Esophagus muscularis mucosa (tissue), 4 donors: Measurements from ENCODE around the gene XG. TPM values are rescaled to one million over a fixed set of nuclear protein-coding genes. Genes with fewer than 3 reads are reported as not detected.
"Not testable (repeated sequence)": the region's sequence is repeated elsewhere in the genome, so short reads cannot be mapped to it uniquely, and the experiment has no call there.

Experiments used
- DNase-seq: peaks from one replicate; pipeline ENCODE4 v3.0.0-alpha.2; 2017; ENCODE audit errors: extremely low spot score
- H3K27ac ChIP-seq, 4 donors: fragments of 200-600 bp; sonication (generic); replicated peaks in 1 of 4; 1 replicate in 3 of 4; 2 replicates in 1 of 4; pipeline ENCODE4 v1.5.1; 2016 to 2019; ENCODE audit warnings: mild to moderate bottlenecking in 1 of 4
- H3K27me3 ChIP-seq, 4 donors: fragments of 200-600 bp; sonication (generic); one replicate each; pipeline versions ENCODE4 v1.5.1 to v1.6.0; 2016 to 2019
- H3K36me3 ChIP-seq, 4 donors: fragments of 200-600 bp; sonication (generic); one replicate each; pipeline ENCODE4 v1.5.1; 2016 to 2019
- H3K4me1 ChIP-seq, 4 donors: fragments of 200-600 bp; sonication (generic); one replicate each; pipeline ENCODE4 v1.5.1; 2016 to 2019
- H3K4me3 ChIP-seq, 4 donors: fragments of 200-600 bp; sonication (generic); 1 replicate in 2 of 4; 2 replicates in 2 of 4; pipeline ENCODE4 v1.5.1; 2016 to 2019; ENCODE audit warnings: mild to moderate bottlenecking in 4 of 4, moderate library complexity in 1 of 4
- H3K9me3 ChIP-seq, 4 donors: fragments of 200-600 bp; sonication (generic); 1 replicate in 3 of 4; 2 replicates in 1 of 4; pipeline ENCODE4 v1.5.1; 2016 to 2019
- EP300 ChIP-seq: sonication (generic); formaldehyde crosslinking; IDR thresholded peaks from one replicate; pipeline ENCODE4 v1.6.1; 2017; ENCODE audit warnings: antibody characterized with exemption
- POLR2A ChIP-seq: fragments of 450-650 bp; IDR thresholded peaks from one replicate; pipeline ENCODE4 v1.6.1; 2017; ENCODE audit warnings: antibody characterized with exemption, moderate library complexity, mild to moderate bottlenecking, low read depth
- POLR2AphosphoS5 ChIP-seq, 2 donors: sonication (generic); formaldehyde crosslinking; IDR thresholded peaks; one replicate each; pipeline ENCODE4 v1.6.1; 2017; ENCODE audit warnings: antibody characterized with exemption in 2 of 2
- WGBS: methylation state at CpG from one replicate; pipeline ENCODE4 v1.1.5; 2018; 5-methylcytosine and 5-hydroxymethylcytosine counted together
- intact Hi-C: fragments of 100-400 bp; cut with DNase I; formaldehyde crosslinking; loops from one replicate; pipeline ENCODE4 v1.15.1; 2023
- total RNA-seq, 4 donors: library from RNA; depleted of rRNA; stranded (reverse); fragments of >200 nt; gene quantifications; one replicate each; pipeline versions ENCODE4 v1.1.0 to v1.2.1, GENCODE V29; 2016
- TF ChIP-seq, protein P1 (sequence below), 3 experiments: fragments of 200-600 bp in 2 of 3; fragments of 450-650 bp in 1 of 3; sonication (generic) in 2 of 3; IDR thresholded peaks; one replicate each; pipeline ENCODE4 v1.5.1; 2017 to 2019; ENCODE audit warnings: antibody characterized with exemption in 3 of 3, mild to moderate bottlenecking in 2 of 3, moderate library complexity in 1 of 3

XG gene
- total RNA-seq, 4 donors from 2014 or later = 0.39 to 0.83 (median 0.40) TPM; not detected in 1

GRCh38 chrX:2785538-2785937 lies 33.7 kb downstream of the XG start:
- Histone ChIP-seq H3K9me3 (no peaks in the 10 kb centered on the region), H3K36me3 (no peaks in the 10 kb centered on the region), H3K27me3 (peaks cover 0 to under 1% (median 0%) of the 10 kb centered on the region in 4 donors), H3K4me1 (no peaks in the 10 kb centered on the region), H3K27ac (no peak overlapping the region), H3K4me3 (no peak overlapping the region)
- intact Hi-C loops = no loop called here
- WGBS = 69% methylated on average over 4 of the region's 4 CpGs
- TF ChIP-seq EP300 = no peak
- TF ChIP-seq POLR2A = no peak
- TF ChIP-seq POLR2AphosphoS5 (IDR thresholded peaks at IDR 0.05) = no peak
- TF ChIP-seq, protein P1, sequence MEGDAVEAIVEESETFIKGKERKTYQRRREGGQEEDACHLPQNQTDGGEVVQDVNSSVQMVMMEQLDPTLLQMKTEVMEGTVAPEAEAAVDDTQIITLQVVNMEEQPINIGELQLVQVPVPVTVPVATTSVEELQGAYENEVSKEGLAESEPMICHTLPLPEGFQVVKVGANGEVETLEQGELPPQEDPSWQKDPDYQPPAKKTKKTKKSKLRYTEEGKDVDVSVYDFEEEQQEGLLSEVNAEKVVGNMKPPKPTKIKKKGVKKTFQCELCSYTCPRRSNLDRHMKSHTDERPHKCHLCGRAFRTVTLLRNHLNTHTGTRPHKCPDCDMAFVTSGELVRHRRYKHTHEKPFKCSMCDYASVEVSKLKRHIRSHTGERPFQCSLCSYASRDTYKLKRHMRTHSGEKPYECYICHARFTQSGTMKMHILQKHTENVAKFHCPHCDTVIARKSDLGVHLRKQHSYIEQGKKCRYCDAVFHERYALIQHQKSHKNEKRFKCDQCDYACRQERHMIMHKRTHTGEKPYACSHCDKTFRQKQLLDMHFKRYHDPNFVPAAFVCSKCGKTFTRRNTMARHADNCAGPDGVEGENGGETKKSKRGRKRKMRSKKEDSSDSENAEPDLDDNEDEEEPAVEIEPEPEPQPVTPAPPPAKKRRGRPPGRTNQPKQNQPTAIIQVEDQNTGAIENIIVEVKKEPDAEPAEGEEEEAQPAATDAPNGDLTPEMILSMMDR (IDR thresholded peaks at IDR 0.05) = no peak
- DNase-seq = no peak

DNA sequence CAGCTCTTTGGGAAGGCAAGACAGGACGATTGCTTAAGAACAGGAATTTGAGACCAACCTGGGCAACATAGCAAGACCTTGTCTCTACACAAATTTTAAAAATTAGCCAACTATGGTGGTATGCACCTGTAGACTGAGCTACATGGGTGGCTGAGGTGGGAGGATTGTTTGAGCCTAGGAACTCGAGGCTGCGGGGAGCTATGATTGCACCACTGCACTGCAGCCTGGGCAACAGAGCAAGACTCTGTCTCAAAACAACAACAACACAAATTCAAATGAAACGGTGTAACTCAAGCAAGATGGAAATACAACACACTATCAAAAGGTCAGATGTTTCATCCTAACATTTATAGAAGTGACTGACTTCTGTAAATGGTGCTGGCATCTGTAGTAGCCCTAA lies 37.1 kb downstream of the XG start:
- Histone ChIP-seq H3K4me3 (no peak overlapping the region), H3K9me3 (no peaks in the 10 kb centered on the region), H3K27me3 (no peaks in the 10 kb centered on the region), H3K27ac (no peak overlapping the region), H3K4me1 (no peaks in the 10 kb centered on the region), H3K36me3 (no peaks in the 10 kb centered on the region)
- no peak for DNase-seq
- 72% methylated on average over 4 of the region's 4 CpGs for WGBS
- intact Hi-C loops = no loop called here
- no peak for TF ChIP-seq EP300
- no peak for TF ChIP-seq POLR2A
- TF ChIP-seq, protein P1 (IDR thresholded peaks at IDR 0.05) = no peak
- TF ChIP-seq POLR2AphosphoS5 (IDR thresholded peaks at IDR 0.05) = no peak

DNA sequence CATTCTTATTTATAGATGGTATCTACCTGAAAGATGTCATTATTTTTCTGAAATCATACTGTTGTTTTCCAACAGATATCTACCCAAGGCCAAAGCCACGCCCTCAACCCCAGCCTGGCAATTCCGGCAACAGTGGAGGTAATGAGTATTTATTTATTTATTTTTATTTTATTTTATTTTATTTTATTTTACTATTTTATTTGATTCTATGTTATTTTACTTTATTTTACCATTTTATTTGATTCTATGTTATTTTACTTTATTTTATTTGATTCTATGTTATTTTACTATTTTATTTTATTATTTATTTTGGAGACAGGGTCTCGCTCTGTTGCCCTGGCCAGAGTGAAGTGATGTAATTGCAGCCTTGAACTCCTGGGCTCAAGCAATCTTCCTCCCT lies 37.7 kb downstream of the XG start:
- WGBS = 94% methylated on average over 3 of the region's 3 CpGs
- no peak overlapping the region for H3K4me3 ChIP-seq
- no peaks in the 10 kb centered on the region for H3K4me1 ChIP-seq
- no peaks in the 10 kb centered on the region for H3K9me3 ChIP-seq
- no peak for DNase-seq
- H3K36me3 ChIP-seq = no peaks in the 10 kb centered on the region
- H3K27me3 ChIP-seq = no peaks in the 10 kb centered on the region
- intact Hi-C loops = no loop called here
- no peak for TF ChIP-seq POLR2AphosphoS5 (IDR thresholded peaks at IDR 0.05)
- TF ChIP-seq POLR2A = no peak
- TF ChIP-seq EP300 = no peak
- TF ChIP-seq, protein P1 (IDR thresholded peaks at IDR 0.05) = no peak
- H3K27ac ChIP-seq = no peak overlapping the region

DNA sequence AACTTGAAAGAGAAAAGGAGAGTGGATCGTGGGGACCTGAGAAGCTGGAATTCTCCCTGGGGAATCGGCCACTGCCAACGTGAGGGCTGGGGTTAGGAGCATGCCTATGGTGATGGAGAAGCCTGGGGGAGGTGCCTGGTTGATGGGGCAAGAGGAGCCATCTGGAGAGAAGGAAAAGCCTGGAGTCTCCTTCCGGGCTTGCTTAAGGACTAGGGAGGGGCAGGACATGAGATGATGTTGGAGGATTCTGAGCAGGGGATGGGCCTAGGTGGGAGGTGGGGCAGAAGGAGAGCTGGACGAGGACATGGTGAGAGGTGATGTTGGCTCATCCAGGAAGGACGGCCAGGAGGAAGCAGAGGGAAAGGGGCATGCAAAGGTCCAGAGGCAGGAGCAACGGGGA lies 41.9 kb downstream of the XG start:
- Histone ChIP-seq H3K27ac (no peak overlapping the region), H3K27me3 (no peaks in the 10 kb centered on the region), H3K4me1 (no peaks in the 10 kb centered on the region), H3K4me3 (no peak overlapping the region), H3K36me3 (no peaks in the 10 kb centered on the region), H3K9me3 (no peaks in the 10 kb centered on the region)
- DNase-seq = no peak
- TF ChIP-seq EP300 (no peak), POLR2A (no peak), POLR2AphosphoS5 (IDR thresholded peaks at IDR 0.05) (no peak)
- TF ChIP-seq, protein P1 (IDR thresholded peaks at IDR 0.05) = no peak
- intact Hi-C loops = no loop called here
- WGBS = 56% methylated on average over 7 of the region's 7 CpGs

- Histone ChIP-seq H3K9me3 (no peaks in the 10 kb centered on the region), H3K36me3 (no peaks in the 10 kb centered on the region), H3K27ac (no peak overlapping the region), H3K4me1 (no peaks in the 10 kb centered on the region), H3K27me3 (no peaks in the 10 kb centered on the region), H3K4me3 (no peak overlapping the region)
- no peak for DNase-seq
- TF ChIP-seq POLR2AphosphoS5 (IDR thresholded peaks at IDR 0.05) = no peak
- no peak for TF ChIP-seq POLR2A
- TF ChIP-seq EP300 = no peak
- TF ChIP-seq, protein P1 (IDR thresholded peaks at IDR 0.05) = no peak
- intact Hi-C loops = no loop called here
- 93% methylated on average over 11 of the region's 19 CpGs for WGBS
Measured at GRCh38 chrX:2794336-2794735, 42.5 kb downstream of the XG start.

DNA sequence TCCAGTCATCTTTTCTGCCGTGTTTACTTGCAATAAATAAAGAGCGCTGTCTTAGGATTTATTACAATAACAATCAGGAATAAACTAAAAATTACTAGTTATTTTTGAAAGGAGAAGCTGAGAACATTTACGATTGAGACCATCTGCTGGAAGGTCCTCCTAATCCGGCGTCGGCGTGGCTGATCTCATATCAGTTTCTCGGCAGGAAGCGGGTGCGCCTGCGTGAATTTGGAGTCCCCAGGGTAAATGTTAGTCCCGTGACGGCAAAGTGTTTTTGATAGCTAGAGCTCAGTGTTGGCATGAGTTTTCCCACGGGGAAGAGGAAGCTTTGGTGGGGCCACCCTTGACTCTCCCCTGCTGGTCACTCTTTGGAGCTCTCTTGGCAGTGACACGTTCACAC lies 45.0 kb downstream of the XG start:
- H3K4me1 ChIP-seq, H3K27ac ChIP-seq, H3K4me3 ChIP-seq, H3K36me3 ChIP-seq, H3K27me3 ChIP-seq, intact Hi-C loops, DNase-seq, H3K9me3 ChIP-seq: not testable (repeated sequence)
- 74% methylated on average over 15 of the region's 15 CpGs for WGBS
